Jurkat, Clone E6-1 (cell line): Measurements from ENCODE around the gene PXT1.
"Not testable (repeated sequence)": the region's sequence is repeated elsewhere in the genome, so short reads cannot be mapped to it uniquely, and the experiment has no call there.

Source experiments
- DNase-seq: peaks from one replicate; pipeline ENCODE4 v3.0.0-alpha.2; 2011; ENCODE audit warnings: low read depth, low spot score
- H3K4me3 ChIP-seq: 2 replicates; pipeline ENCODE4 v1.5.1; 2011; ENCODE audit warnings: mild to moderate bottlenecking, low read length, control low read depth, moderate library complexity

PXT1 gene

GRCh38 chr6:36449173-36449572, 6.5 kb upstream of the PXT1 start:
- H3K4me3 ChIP-seq, DNase-seq: not testable (repeated sequence)

- no peak overlapping the region for H3K4me3 ChIP-seq
- DNase-seq = no peak
These were observed 3.0 kb upstream of the PXT1 start for GRCh38 chr6:36445621-36446020.

GRCh38 chr6:36444470-36444869, 1.8 kb upstream of the PXT1 start:
- peak overlapping the region; percentile 91 for H3K4me3 ChIP-seq

GRCh38 chr6:36443471-36444428, 1.1 kb upstream of the PXT1 start:
- H3K4me3 ChIP-seq = peak overlapping the region; percentile 91
- peak; percentile 18 for DNase-seq

More at GRCh38 chr6:36444470-36444869, 1.8 kb upstream of the PXT1 start:
- DNase-seq = no peak

GRCh38 chr6:36442103-36442670, 467 bp downstream of the PXT1 start:
- no peak for DNase-seq
- H3K4me3 ChIP-seq = peak overlapping the region; percentile 91

GRCh38 chr6:36441307-36441894, 1.3 kb downstream of the PXT1 start:
- H3K4me3 ChIP-seq = peak overlapping the region; percentile 91
- DNase-seq = peak; percentile 89

- DNase-seq = no peak
- no peak overlapping the region for H3K4me3 ChIP-seq
These were observed 6.2 kb downstream of the PXT1 start for GRCh38 chr6:36436466-36436865.

GRCh38 chr6:36432151-36432671, 10.4 kb downstream of the PXT1 start:
- no peak for DNase-seq
- no peak overlapping the region for H3K4me3 ChIP-seq

- no peak overlapping the region for H3K4me3 ChIP-seq
- no peak for DNase-seq
These were observed 11.5 kb downstream of the PXT1 start for GRCh38 chr6:36431197-36431596.

GRCh38 chr6:36430351-36430750, 12.3 kb downstream of the PXT1 start:
- H3K4me3 ChIP-seq = no peak overlapping the region
- no peak for DNase-seq

- no peak overlapping the region for H3K4me3 ChIP-seq
- no peak for DNase-seq
These were observed 13.7 kb downstream of the PXT1 start for GRCh38 chr6:36428911-36429310.

GRCh38 chr6:36426622-36427021, 16.0 kb downstream of the PXT1 start:
- H3K4me3 ChIP-seq = no peak overlapping the region
- DNase-seq = no peak

GRCh38 chr6:36423101-36423824, 19.4 kb downstream of the PXT1 start:
- peak overlapping the region; percentile 66 for H3K4me3 ChIP-seq
- peak; percentile 95 for DNase-seq

GRCh38 chr6:36422714-36423100, 19.9 kb downstream of the PXT1 start:
- peak overlapping the region; percentile 66 for H3K4me3 ChIP-seq
- no peak for DNase-seq

- no peak for DNase-seq
- no peak overlapping the region for H3K4me3 ChIP-seq
These were observed 23.3 kb downstream of the PXT1 start for GRCh38 chr6:36419310-36419709.

- no peak overlapping the region for H3K4me3 ChIP-seq
- DNase-seq = no peak
These were observed 24.1 kb downstream of the PXT1 start for GRCh38 chr6:36418558-36418957.

GRCh38 chr6:36414481-36414880, 28.2 kb downstream of the PXT1 start:
- H3K4me3 ChIP-seq = no peak overlapping the region
- no peak for DNase-seq

GRCh38 chr6:36413489-36414480, 28.9 kb downstream of the PXT1 start:
- DNase-seq = no peak
- no peak overlapping the region for H3K4me3 ChIP-seq
